Measurements from ENCODE around the gene FBXO46. TPM values are rescaled to one million over a fixed set of nuclear protein-coding genes. Genes with fewer than 3 reads are reported as not detected.
A peak's percentile ranks its signal among the peaks of the same experiment; 100 is the strongest.

Gene FBXO46
- polyA plus RNA-seq, 2 of the 4 experiments (the other 2 are of a cell fraction): 4.9 to 12.7 TPM

- peak; percentile 51; the same call in 1 of the 2 replicates for TF ChIP-seq MYC (IDR thresholded peaks at IDR 0.05; ENCODE audit: borderline replicate concordance, low read length)
- no peak for TF ChIP-seq RAD21 (conservative IDR thresholded peaks at IDR 0.05 in 1 of 2, IDR thresholded peaks at IDR 0.05 in 1 of 2)
- TF ChIP-seq BHLHE40 (IDR thresholded peaks at IDR 0.05; ENCODE audit: low read depth, low read length): no peak
- TF ChIP-seq BCL3 (IDR thresholded peaks at IDR 0.05): peak; percentile 95
- no peak for TF ChIP-seq ATOH8 (CRISPR knock-in tag; IDR thresholded peaks at IDR 0.05; ENCODE audit: low read depth)
- peak in 1 of 2 experiments; percentile 55; a peak in 1 of 4 replicates for TF ChIP-seq CEBPB (IDR thresholded peaks at IDR 0.05)
- TF ChIP-seq ESRRA (IDR thresholded peaks at IDR 0.05; ENCODE audit: borderline replicate concordance, low read length): no peak
- no peak for TF ChIP-seq ZNF302 (CRISPR knock-in tag; IDR thresholded peaks at IDR 0.05)
- no peak for TF ChIP-seq FOSL2 (IDR thresholded peaks at IDR 0.05)
- no peak for TF ChIP-seq FOSL2 (CRISPR knock-in tag; IDR thresholded peaks at IDR 0.05)
- no peak for TF ChIP-seq HOXB5 (CRISPR knock-in tag; IDR thresholded peaks at IDR 0.05)
- no peak for TF ChIP-seq SMC3 (IDR thresholded peaks at IDR 0.05)
- no peak for TF ChIP-seq KDM1A (IDR thresholded peaks at IDR 0.05; ENCODE audit: low read depth)
- no peak for TF ChIP-seq RCOR1 (IDR thresholded peaks at IDR 0.05; ENCODE audit: low read depth, low read length)
- TF ChIP-seq HMGXB4 (CRISPR knock-in tag; IDR thresholded peaks at IDR 0.05; ENCODE audit: borderline replicate concordance): 0 out of 2 replicates have a peak, but pooled peaks have one; percentile 0
- no peak for TF ChIP-seq TP53 (CRISPR knock-in tag; IDR thresholded peaks at IDR 0.05)
- no peak for TF ChIP-seq ZFP36 (IDR thresholded peaks at IDR 0.05; ENCODE audit: borderline replicate concordance, partially characterized antibody)
- TF ChIP-seq CBX8 (IDR thresholded peaks at IDR 0.05): no peak
- TF ChIP-seq CBX2 (IDR thresholded peaks at IDR 0.05; ENCODE audit: borderline replicate concordance, low read depth): no peak
- TF ChIP-seq E2F6 (IDR thresholded peaks at IDR 0.05; ENCODE audit: borderline replicate concordance, low read depth): peak; percentile 49; the same call in 1 of the 2 replicates
- TF ChIP-seq HES2 (IDR thresholded peaks at IDR 0.05): no peak
- TF ChIP-seq FOSB (CRISPR knock-in tag; IDR thresholded peaks at IDR 0.05): no peak
- TF ChIP-seq PHF8 (IDR thresholded peaks at IDR 0.05; ENCODE audit: borderline replicate concordance, low read depth): peak; percentile 89
- TF ChIP-seq PBX3 (IDR thresholded peaks at IDR 0.05): no peak
- TF ChIP-seq POLR2AphosphoS2 (conservative IDR thresholded peaks at IDR 0.05; ENCODE audit: low read length): no peak
- TF ChIP-seq HOXB13 (CRISPR knock-in tag; IDR thresholded peaks at IDR 0.05; ENCODE audit: low read depth): no peak
- no peak for TF ChIP-seq NR3C1 (IDR thresholded peaks at IDR 0.05)
- TF ChIP-seq USF2 (IDR thresholded peaks at IDR 0.05): peak; percentile 56
- no peak for TF ChIP-seq NPAS2 (CRISPR knock-in tag; IDR thresholded peaks at IDR 0.05; ENCODE audit: borderline replicate concordance)
- 0 out of 2 replicates have a peak, but pooled peaks have one; percentile 11 for TF ChIP-seq HOXA7 (CRISPR knock-in tag; IDR thresholded peaks at IDR 0.05)
- TF ChIP-seq CHD4 (IDR thresholded peaks at IDR 0.05; ENCODE audit: borderline replicate concordance): no peak
- no peak for TF ChIP-seq FOXS1 (CRISPR knock-in tag; IDR thresholded peaks at IDR 0.05)
- no peak for TF ChIP-seq CTCF (IDR thresholded peaks at IDR 0.05)
- TF ChIP-seq NFE2L2 (conservative IDR thresholded peaks at IDR 0.05; ENCODE audit: low read length): no peak
These were observed 39.0 kb downstream of the FBXO46 start, which contains the start of gene SNRPD2 (continued) for GRCh38 chr19:45691516-45692186.
